Esophagus muscularis mucosa (tissue), 4 donors: Measurements from ENCODE around the gene EIF4E2. TPM values are rescaled to one million over a fixed set of nuclear protein-coding genes. Genes with fewer than 3 reads are reported as not detected.

Experiments used
- DNase-seq: peaks from one replicate; pipeline ENCODE4 v3.0.0-alpha.2; 2017; ENCODE audit errors: extremely low spot score
- H3K27ac ChIP-seq, 4 donors: fragments of 200-600 bp; sonication (generic); replicated peaks in 1 of 4; 1 replicate in 3 of 4; 2 replicates in 1 of 4; pipeline ENCODE4 v1.5.1; 2016 to 2019; ENCODE audit warnings: mild to moderate bottlenecking in 1 of 4
- H3K27me3 ChIP-seq, 4 donors: fragments of 200-600 bp; sonication (generic); one replicate each; pipeline versions ENCODE4 v1.5.1 to v1.6.0; 2016 to 2019
- H3K36me3 ChIP-seq, 4 donors: fragments of 200-600 bp; sonication (generic); one replicate each; pipeline ENCODE4 v1.5.1; 2016 to 2019
- H3K4me1 ChIP-seq, 4 donors: fragments of 200-600 bp; sonication (generic); one replicate each; pipeline ENCODE4 v1.5.1; 2016 to 2019
- H3K4me3 ChIP-seq, 4 donors: fragments of 200-600 bp; sonication (generic); 1 replicate in 2 of 4; 2 replicates in 2 of 4; pipeline ENCODE4 v1.5.1; 2016 to 2019; ENCODE audit warnings: mild to moderate bottlenecking in 4 of 4, moderate library complexity in 1 of 4
- H3K9me3 ChIP-seq, 4 donors: fragments of 200-600 bp; sonication (generic); 1 replicate in 3 of 4; 2 replicates in 1 of 4; pipeline ENCODE4 v1.5.1; 2016 to 2019
- EP300 ChIP-seq: sonication (generic); formaldehyde crosslinking; IDR thresholded peaks from one replicate; pipeline ENCODE4 v1.6.1; 2017; ENCODE audit warnings: antibody characterized with exemption
- POLR2A ChIP-seq: fragments of 450-650 bp; IDR thresholded peaks from one replicate; pipeline ENCODE4 v1.6.1; 2017; ENCODE audit warnings: antibody characterized with exemption, moderate library complexity, mild to moderate bottlenecking, low read depth
- POLR2AphosphoS5 ChIP-seq, 2 donors: sonication (generic); formaldehyde crosslinking; IDR thresholded peaks; one replicate each; pipeline ENCODE4 v1.6.1; 2017; ENCODE audit warnings: antibody characterized with exemption in 2 of 2
- WGBS: methylation state at CpG from one replicate; pipeline ENCODE4 v1.1.5; 2018; 5-methylcytosine and 5-hydroxymethylcytosine counted together
- intact Hi-C: fragments of 100-400 bp; cut with DNase I; formaldehyde crosslinking; loops from one replicate; pipeline ENCODE4 v1.15.1; 2023
- total RNA-seq, 4 donors: library from RNA; depleted of rRNA; stranded (reverse); fragments of >200 nt; gene quantifications; one replicate each; pipeline versions ENCODE4 v1.1.0 to v1.2.1, GENCODE V29; 2016
- TF ChIP-seq, protein P1 (sequence below), 3 experiments: fragments of 200-600 bp in 2 of 3; fragments of 450-650 bp in 1 of 3; sonication (generic) in 2 of 3; IDR thresholded peaks; one replicate each; pipeline ENCODE4 v1.5.1; 2017 to 2019; ENCODE audit warnings: antibody characterized with exemption in 3 of 3, mild to moderate bottlenecking in 2 of 3, moderate library complexity in 1 of 3

EIF4E2 gene
- total RNA-seq, 4 donors from 2014 or later, result 37.0 to 55.8 (median 44.2) TPM

DNA sequence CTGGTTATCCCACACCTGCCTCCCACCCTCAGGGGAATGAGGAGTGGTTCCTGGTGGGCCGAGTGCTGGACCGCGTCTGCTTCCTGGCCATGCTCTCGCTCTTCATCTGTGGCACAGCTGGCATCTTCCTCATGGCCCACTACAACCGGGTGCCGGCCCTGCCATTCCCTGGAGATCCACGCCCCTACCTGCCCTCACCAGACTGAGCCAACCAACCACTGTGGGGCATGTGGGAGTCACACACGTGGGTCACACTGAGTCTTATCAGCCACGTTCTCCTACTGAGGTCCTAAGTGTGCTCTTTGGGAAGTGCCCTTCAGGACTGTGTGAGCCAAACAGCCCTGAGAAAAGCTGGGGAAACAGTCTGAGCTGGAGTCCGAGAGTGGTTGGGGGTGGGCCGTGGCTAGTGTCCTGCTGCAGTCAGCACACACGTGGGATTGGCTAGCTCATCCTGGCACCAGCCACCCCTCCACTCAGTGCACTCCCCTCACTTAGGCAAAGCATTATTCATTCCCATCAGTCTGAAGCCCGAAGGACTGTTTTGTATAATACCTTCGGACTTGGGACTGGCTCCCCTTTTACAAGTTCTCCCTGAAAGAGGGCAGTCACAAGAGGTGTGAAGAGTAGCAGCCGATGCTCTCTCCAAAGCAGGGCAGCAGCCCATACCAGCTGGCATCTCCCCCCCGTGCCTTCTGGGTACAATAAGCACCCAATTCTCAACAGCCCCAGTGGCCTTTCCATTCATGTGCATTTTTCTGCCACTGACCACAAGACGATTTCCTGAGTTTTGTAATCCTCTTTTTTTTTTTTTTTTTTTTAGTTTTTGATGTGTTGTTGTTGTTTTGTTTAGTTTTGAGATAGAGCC is 4.7 kb upstream of the EIF4E2 start:
- Histone ChIP-seq H3K4me1 (peaks cover 0 to 10% (median 9%) of the 10 kb centered on the region in 4 donors), H3K4me3 (no peak overlapping the region), H3K36me3 (peaks cover 0 to 9% (median 0%) of the 10 kb centered on the region in 4 donors), H3K9me3 (no peaks in the 10 kb centered on the region), H3K27me3 (peaks cover 0 to 7% (median 0%) of the 10 kb centered on the region in 4 donors), H3K27ac (no peak overlapping the region)
- TF ChIP-seq, protein P1, sequence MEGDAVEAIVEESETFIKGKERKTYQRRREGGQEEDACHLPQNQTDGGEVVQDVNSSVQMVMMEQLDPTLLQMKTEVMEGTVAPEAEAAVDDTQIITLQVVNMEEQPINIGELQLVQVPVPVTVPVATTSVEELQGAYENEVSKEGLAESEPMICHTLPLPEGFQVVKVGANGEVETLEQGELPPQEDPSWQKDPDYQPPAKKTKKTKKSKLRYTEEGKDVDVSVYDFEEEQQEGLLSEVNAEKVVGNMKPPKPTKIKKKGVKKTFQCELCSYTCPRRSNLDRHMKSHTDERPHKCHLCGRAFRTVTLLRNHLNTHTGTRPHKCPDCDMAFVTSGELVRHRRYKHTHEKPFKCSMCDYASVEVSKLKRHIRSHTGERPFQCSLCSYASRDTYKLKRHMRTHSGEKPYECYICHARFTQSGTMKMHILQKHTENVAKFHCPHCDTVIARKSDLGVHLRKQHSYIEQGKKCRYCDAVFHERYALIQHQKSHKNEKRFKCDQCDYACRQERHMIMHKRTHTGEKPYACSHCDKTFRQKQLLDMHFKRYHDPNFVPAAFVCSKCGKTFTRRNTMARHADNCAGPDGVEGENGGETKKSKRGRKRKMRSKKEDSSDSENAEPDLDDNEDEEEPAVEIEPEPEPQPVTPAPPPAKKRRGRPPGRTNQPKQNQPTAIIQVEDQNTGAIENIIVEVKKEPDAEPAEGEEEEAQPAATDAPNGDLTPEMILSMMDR (IDR thresholded peaks at IDR 0.05), result no peak
- TF ChIP-seq EP300 (no peak), POLR2A (no peak), POLR2AphosphoS5 (IDR thresholded peaks at IDR 0.05) (no peak)
- DNase-seq, result no peak
- intact Hi-C loops, result no loop called here
- WGBS, result 88% methylated on average over 17 of the region's 17 CpGs

DNA sequence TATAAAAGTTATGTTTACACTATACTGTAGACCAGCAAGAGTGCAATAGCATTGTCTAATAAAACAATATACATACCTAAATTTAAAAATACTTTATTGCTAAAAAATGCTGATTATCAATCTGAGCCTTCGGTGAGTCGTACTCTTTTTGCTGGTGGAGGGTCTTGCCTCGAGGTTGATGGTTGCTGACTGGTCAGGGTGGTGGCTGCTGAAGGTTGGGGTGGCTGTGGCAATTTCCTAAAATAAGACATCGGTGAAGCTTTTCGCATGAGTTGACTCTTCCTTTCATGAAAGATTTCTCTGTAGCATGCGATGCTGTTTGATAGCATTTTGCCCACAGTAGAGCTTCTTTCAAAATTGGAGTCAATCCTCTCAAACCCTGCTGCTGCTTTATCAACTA is 2.5 kb upstream of the EIF4E2 start:
- no peak for DNase-seq
- 98% methylated on average over 6 of the region's 6 CpGs for WGBS
- no peak for TF ChIP-seq EP300
- TF ChIP-seq POLR2AphosphoS5 (IDR thresholded peaks at IDR 0.05), result no peak
- Histone ChIP-seq H3K4me3 (no peak overlapping the region), H3K27ac (no peak overlapping the region), H3K27me3 (no peaks in the 10 kb centered on the region), H3K36me3 (peaks cover 0 to 13% (median 3%) of the 10 kb centered on the region in 4 donors), H3K4me1 (peaks cover 11 to 29% (median 26%) of the 10 kb centered on the region in 4 donors), H3K9me3 (no peaks in the 10 kb centered on the region)
- intact Hi-C loops, result no loop called here

DNA sequence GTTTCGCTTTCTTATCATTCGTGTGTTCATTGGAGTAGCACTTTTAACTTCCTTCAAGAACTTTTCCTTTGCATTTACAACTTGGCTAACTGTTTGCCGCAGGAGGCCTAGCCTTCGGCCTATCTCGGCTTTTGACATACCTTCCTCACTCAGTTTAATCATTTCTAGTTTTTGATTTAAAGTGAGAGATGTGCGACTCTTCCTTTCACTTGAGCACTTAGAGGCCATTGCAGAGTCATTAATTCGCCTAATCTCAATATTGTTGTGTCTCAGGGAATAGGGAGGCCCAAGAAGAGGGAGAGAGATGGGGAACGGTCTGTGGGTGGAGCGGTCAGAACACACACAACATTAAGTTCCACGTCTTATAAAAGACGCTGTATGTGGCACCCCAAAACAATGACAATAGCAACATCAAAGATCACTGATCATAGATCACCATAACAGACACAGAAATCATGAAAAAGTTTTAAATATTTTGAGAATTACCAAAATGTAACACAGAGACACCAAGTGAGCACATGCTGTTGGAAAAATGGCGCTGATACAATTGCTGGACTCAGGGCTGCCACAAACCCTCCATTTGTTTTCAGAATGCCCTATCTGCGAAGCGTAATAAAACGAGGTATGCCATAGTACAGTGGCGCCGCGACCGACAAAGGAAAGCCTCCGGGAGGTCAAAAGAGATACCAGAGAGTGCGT is 685 bp upstream of the EIF4E2 start:
- Histone ChIP-seq H3K4me1 (peaks cover 16 to 46% (median 41%) of the 10 kb centered on the region in 4 donors), H3K27ac (peak overlapping the region; percentile 97 to 99 (median 98)), H3K9me3 (no peaks in the 10 kb centered on the region), H3K27me3 (no peaks in the 10 kb centered on the region), H3K4me3 (peak overlapping the region; percentile 85 to 97 (median 94)), H3K36me3 (peaks cover 0 to 13% (median 3%) of the 10 kb centered on the region in 4 donors)
- WGBS, result 43% methylated on average over 21 of the region's 21 CpGs
- no peak for DNase-seq
- intact Hi-C loops, result no loop called here
- TF ChIP-seq, protein P1 (IDR thresholded peaks at IDR 0.05), result no peak
- TF ChIP-seq EP300 (no peak), POLR2AphosphoS5 (IDR thresholded peaks at IDR 0.05) (no peak), POLR2A (no peak)

DNA sequence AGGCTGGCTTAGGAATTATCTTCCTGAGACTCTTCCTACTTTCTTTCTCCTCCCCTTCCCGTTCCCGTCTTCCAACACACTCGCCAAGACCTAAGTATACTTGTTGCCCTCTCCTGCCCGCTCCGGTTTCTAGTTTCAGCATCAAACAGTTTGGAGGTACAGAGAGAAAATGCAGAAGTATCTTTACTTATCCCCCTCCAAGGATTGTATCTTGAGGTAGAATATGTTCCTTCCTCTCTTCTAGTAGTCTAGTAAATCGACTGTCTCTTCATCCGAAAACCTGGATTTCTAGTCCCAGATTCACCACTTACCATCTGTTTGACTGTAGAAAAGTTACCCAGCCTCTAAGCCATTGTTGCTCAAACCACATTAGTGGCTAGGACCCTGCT is 755 bp downstream of the EIF4E2 start:
- Histone ChIP-seq H3K4me1 (peaks cover 16 to 52% (median 43%) of the 10 kb centered on the region in 4 donors), H3K4me3 (peak overlapping the region; percentile 85 to 97 (median 94)), H3K27ac (peak overlapping the region; percentile 97 to 99 (median 98)), H3K36me3 (peaks cover 0 to 15% (median 4%) of the 10 kb centered on the region in 4 donors), H3K9me3 (no peaks in the 10 kb centered on the region), H3K27me3 (no peaks in the 10 kb centered on the region)
- WGBS, result 8% methylated on average over 7 of the region's 7 CpGs
- no peak for TF ChIP-seq EP300
- no peak for DNase-seq
- intact Hi-C loops, result no loop called here

DNA sequence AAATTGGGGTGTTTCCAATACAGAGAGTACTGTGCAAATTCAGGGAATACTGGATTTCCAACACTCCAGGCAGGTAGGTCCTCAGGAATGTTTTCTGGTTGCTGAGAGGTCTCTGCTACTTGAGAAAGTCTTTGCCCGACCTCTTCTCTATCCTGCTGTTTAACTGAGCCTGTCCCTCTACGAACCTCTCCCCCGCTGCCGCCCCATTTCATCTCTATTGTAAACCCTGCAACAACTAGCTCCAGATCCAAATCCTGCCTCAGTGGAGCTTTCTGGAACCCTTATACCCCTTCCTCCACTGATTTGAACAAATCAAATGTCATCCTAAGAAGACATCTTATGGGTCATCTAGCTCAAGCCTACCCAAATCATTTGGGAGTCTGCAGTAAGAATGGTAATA is 1.3 kb downstream of the EIF4E2 start:
- peak overlapping the region in 1 of 4 donors; percentile 98 for H3K27ac ChIP-seq
- 97% methylated on average over 4 of the region's 4 CpGs for WGBS
- H3K27me3 ChIP-seq, result no peaks in the 10 kb centered on the region
- peak overlapping the region; percentile 85 to 97 (median 94) for H3K4me3 ChIP-seq
- no peaks in the 10 kb centered on the region for H3K9me3 ChIP-seq
- H3K36me3 ChIP-seq, result peaks cover under 1 to 17% (median 9%) of the 10 kb centered on the region in 4 donors
- intact Hi-C loops, result no loop called here
- peaks cover 16 to 52% (median 43%) of the 10 kb centered on the region in 4 donors for H3K4me1 ChIP-seq
- no peak for DNase-seq
- TF ChIP-seq EP300 (no peak), POLR2AphosphoS5 (IDR thresholded peaks at IDR 0.05) (no peak), POLR2A (no peak)
- TF ChIP-seq, protein P1 (IDR thresholded peaks at IDR 0.05), result no peak
